ELR (cell line): Measurements from ENCODE around the gene RERE.

Experiments
- DNase-seq: peaks from one replicate; pipeline ENCODE4 v3.0.0-alpha.2; 2015; ENCODE audit warnings: low read depth

RERE gene

GRCh38 chr1:8687039-8687438 is 130.4 kb downstream of the RERE start:
- no peak for DNase-seq

GRCh38 chr1:8685463-8685862 is 132.0 kb downstream of the RERE start:
- DNase-seq = no peak

GRCh38 chr1:8684590-8684989 is 132.8 kb downstream of the RERE start:
- DNase-seq = no peak

- no peak for DNase-seq
Observed at GRCh38 chr1:8682573-8682972, 134.9 kb downstream of the RERE start.

- no peak for DNase-seq
Observed at GRCh38 chr1:8681911-8682310, 135.5 kb downstream of the RERE start.

GRCh38 chr1:8680664-8681650 is 136.5 kb downstream of the RERE start:
- no peak for DNase-seq

- DNase-seq = no peak
Observed at GRCh38 chr1:8679929-8680663, 137.3 kb downstream of the RERE start.

GRCh38 chr1:8679395-8679800 is 138.0 kb downstream of the RERE start:
- peak; percentile 33 for DNase-seq

- no peak for DNase-seq
Observed at GRCh38 chr1:8678673-8679394, 138.6 kb downstream of the RERE start.

- no peak for DNase-seq
Observed at GRCh38 chr1:8677782-8678181, 139.7 kb downstream of the RERE start.

- DNase-seq = no peak
Observed at GRCh38 chr1:8676813-8677212, 140.6 kb downstream of the RERE start.

GRCh38 chr1:8676072-8676471 is 141.4 kb downstream of the RERE start:
- no peak for DNase-seq

GRCh38 chr1:8674912-8675311 is 142.5 kb downstream of the RERE start:
- DNase-seq = peak; percentile 68

- DNase-seq = no peak
Observed at GRCh38 chr1:8674481-8674880, 143.0 kb downstream of the RERE start.

GRCh38 chr1:8671306-8671917 is 146.0 kb downstream of the RERE start:
- DNase-seq = peak; percentile 79

- peak; percentile 33 for DNase-seq
Observed at GRCh38 chr1:8670371-8670818, 147.0 kb downstream of the RERE start.

GRCh38 chr1:8669606-8670335 is 147.7 kb downstream of the RERE start:
- DNase-seq = no peak

GRCh38 chr1:8667869-8668594 is 149.4 kb downstream of the RERE start:
- peak; percentile 77 for DNase-seq

GRCh38 chr1:8666389-8667167 is 150.9 kb downstream of the RERE start:
- no peak for DNase-seq

GRCh38 chr1:8665833-8666232 is 151.6 kb downstream of the RERE start:
- DNase-seq = no peak
